Prostate gland (tissue), 2 donors: ENCODE data around the gene CAMKK1. TPM values are rescaled to one million over a fixed set of nuclear protein-coding genes. Genes with fewer than 3 reads are reported as not detected.

ENCODE experiments used
- DNase-seq: peaks from one replicate; pipeline ENCODE4 v3.0.0-alpha.2; 2019; ENCODE audit warnings: low spot score
- H3K27ac ChIP-seq, 2 donors: fragments of 200-600 bp; sonication (generic); 2 replicates each; pipeline ENCODE4 v1.5.1; 2017 to 2019
- H3K27me3 ChIP-seq: fragments of 200-600 bp; sonication (generic); replicated peaks from 2 replicates; pipeline ENCODE4 v1.5.1; 2019; ENCODE audit not compliant: insufficient read depth
- H3K36me3 ChIP-seq, 2 donors: fragments of 200-600 bp; sonication (generic); 1 replicate in 1 of 2; 2 replicates in 1 of 2; pipeline versions ENCODE4 v1.5.1 to v1.8.1; 2017 to 2019
- H3K4me1 ChIP-seq: fragments of 200-600 bp; sonication (generic); replicated peaks from 2 replicates; pipeline ENCODE4 v1.5.1; 2019
- H3K4me3 ChIP-seq, 2 donors: fragments of 200-600 bp; sonication (generic); 2 replicates each; pipeline ENCODE4 v1.5.1; 2017 to 2019
- H3K9me3 ChIP-seq: fragments of 200-600 bp; sonication (generic); 2 replicates; pipeline ENCODE4 v1.5.1; 2017
- POLR2A ChIP-seq: fragments of 450-650 bp; IDR thresholded peaks from one replicate; pipeline ENCODE4 v1.6.1; 2016; ENCODE audit warnings: antibody characterized with exemption, mild to moderate bottlenecking
- POLR2AphosphoS5 ChIP-seq: sonication (generic); formaldehyde crosslinking; IDR thresholded peaks from one replicate; pipeline ENCODE4 v1.6.1; 2017; ENCODE audit warnings: antibody characterized with exemption
- whole genome bisulfite sequencing: methylation state at CpG from one replicate; pipeline ENCODE4 v1.1.5; 2018; 5-methylcytosine and 5-hydroxymethylcytosine counted together
- intact Hi-C: fragments of 100-400 bp; cut with DNase I; formaldehyde crosslinking; loops from one replicate; pipeline ENCODE4 v1.14.2; 2022
- total RNA-seq, 2 donors: library from RNA; depleted of rRNA; stranded (reverse); fragments of >200 nt; gene quantifications; one replicate each; pipeline ENCODE4 v1.1.0, GENCODE V29; 2016
- TF ChIP-seq, protein P1 (sequence below), 4 experiments: fragments of 200-600 bp in 2 of 4; fragments of 450-650 bp in 2 of 4; sonication (generic) in 2 of 4; IDR thresholded peaks; 1 replicate in 3 of 4; 2 replicates in 1 of 4; pipeline ENCODE4 v1.5.1; 2016 to 2019; ENCODE audit warnings: antibody characterized with exemption in 4 of 4, mild to moderate bottlenecking in 2 of 4, moderate library complexity in 2 of 4

CAMKK1 gene
- total RNA-seq, 2 donors from 2014 or later = 2.0 to 12.8 TPM

DNA sequence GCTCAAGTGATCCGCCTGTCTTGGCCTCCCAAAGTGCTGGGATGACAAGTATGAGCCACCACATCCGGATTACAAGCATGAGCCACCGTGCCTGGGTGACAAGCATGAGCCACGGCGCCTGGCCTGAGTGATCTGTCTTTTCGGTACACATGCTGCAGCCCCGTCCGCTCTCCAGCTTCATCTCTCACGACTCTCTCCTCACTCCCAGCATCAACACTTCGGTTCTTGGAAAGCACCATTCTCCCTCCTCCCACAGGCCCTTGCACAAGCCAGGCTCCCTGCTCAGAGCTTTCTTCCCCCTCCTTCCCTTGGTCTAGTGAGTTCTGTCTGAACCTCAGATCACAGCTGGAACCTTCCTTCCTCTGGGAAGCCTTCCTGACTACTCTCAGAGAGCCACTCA, 40.3 kb downstream of the CAMKK1 start:
- intact Hi-C loops = no loop called here
- no peaks in the 10 kb centered on the region for H3K27me3 ChIP-seq
- TF ChIP-seq, protein P1, sequence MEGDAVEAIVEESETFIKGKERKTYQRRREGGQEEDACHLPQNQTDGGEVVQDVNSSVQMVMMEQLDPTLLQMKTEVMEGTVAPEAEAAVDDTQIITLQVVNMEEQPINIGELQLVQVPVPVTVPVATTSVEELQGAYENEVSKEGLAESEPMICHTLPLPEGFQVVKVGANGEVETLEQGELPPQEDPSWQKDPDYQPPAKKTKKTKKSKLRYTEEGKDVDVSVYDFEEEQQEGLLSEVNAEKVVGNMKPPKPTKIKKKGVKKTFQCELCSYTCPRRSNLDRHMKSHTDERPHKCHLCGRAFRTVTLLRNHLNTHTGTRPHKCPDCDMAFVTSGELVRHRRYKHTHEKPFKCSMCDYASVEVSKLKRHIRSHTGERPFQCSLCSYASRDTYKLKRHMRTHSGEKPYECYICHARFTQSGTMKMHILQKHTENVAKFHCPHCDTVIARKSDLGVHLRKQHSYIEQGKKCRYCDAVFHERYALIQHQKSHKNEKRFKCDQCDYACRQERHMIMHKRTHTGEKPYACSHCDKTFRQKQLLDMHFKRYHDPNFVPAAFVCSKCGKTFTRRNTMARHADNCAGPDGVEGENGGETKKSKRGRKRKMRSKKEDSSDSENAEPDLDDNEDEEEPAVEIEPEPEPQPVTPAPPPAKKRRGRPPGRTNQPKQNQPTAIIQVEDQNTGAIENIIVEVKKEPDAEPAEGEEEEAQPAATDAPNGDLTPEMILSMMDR (IDR thresholded peaks at IDR 0.05) = no peak
- TF ChIP-seq POLR2AphosphoS5 (no peak), POLR2A (no peak)
- no peaks in the 10 kb centered on the region for H3K4me1 ChIP-seq
- WGBS = 79% methylated on average over 10 of the region's 10 CpGs
- no peak overlapping the region for H3K4me3 ChIP-seq
- H3K36me3 ChIP-seq = no peaks in the 10 kb centered on the region
- H3K9me3 ChIP-seq = no peaks in the 10 kb centered on the region
- no peak overlapping the region for H3K27ac ChIP-seq
- DNase-seq = no peak

DNA sequence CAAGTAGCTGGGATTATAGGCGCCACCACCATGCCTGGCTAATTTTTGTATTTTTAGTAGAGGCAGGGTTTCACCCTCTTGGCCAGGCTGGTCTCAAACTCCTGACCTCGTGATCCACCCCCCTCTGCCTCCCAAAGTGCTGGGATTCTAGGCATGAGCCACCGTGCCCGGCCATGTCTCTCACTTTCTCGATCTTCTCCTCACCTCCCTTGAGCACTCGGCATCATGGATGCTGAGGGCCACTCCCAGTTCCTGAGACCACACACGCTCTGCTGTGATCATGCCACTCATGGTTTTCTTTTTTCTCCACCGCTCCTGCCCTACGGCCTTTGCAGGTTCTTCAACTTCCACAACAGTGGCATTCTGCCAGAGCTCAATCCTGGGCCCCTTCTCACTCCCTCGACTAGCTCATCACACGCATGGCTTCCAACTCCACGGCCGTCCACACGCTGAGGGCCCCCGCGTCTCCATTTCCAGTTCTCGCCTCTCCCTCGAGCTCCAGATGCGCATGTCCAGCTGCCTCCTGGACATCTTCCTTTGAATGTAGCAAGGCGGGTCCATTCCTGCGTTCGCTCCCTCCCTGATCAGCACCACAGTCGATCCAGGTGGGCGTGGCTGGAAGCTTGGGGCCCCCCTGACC, 41.3 kb downstream of the CAMKK1 start:
- no peaks in the 10 kb centered on the region for H3K9me3 ChIP-seq
- DNase-seq = no peak
- no peak overlapping the region for H3K4me3 ChIP-seq
- H3K27me3 ChIP-seq = no peaks in the 10 kb centered on the region
- H3K4me1 ChIP-seq = no peaks in the 10 kb centered on the region
- TF ChIP-seq POLR2A (no peak), POLR2AphosphoS5 (no peak)
- TF ChIP-seq, protein P1 (IDR thresholded peaks at IDR 0.05) = no peak
- no peaks in the 10 kb centered on the region for H3K36me3 ChIP-seq
- intact Hi-C loops = no loop called here
- 72% methylated on average over 24 of the region's 24 CpGs for WGBS
- no peak overlapping the region for H3K27ac ChIP-seq

DNA sequence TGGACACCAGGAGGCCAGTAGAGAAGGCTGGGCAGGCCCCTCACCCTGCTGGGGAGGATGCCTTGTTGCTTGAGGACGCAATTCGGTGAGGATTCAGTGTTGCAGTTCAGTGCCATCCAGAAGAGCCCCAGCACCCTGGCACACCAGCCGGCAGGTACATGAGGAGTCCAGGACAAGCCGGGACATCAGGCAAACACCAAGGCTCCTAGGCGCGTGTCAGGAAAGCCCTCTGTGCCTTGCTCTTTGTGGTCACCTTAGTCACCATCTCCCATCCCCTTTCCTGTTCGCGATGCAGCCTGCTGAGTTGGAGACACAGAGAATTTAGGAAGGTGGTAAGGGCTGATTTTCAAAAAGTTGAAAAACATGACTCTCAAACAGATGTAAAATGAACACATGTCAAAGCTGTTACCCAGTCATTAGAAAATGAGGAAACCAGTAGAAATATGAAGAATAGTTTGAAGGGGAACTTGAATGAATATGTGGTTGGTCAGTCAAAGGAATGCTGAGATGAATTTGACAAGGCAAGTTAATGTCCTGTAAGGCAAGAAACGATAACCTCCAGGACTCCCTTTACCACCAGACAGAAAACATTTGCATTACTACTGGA, 44.5 kb downstream of the CAMKK1 start:
- Histone ChIP-seq H3K27ac (no peak overlapping the region), H3K36me3 (no peaks in the 10 kb centered on the region), H3K9me3 (no peaks in the 10 kb centered on the region), H3K27me3 (no peaks in the 10 kb centered on the region), H3K4me1 (peaks cover 5% of the 10 kb centered on the region), H3K4me3 (no peak overlapping the region)
- 77% methylated on average over 9 of the region's 9 CpGs for WGBS
- intact Hi-C loops = loop anchor here (5.0 kb wide), 1 partner anchor 111 kb away; no protein-coding TSS in a partner anchor
- TF ChIP-seq, protein P1 (IDR thresholded peaks at IDR 0.05) = no peak
- TF ChIP-seq POLR2A (no peak), POLR2AphosphoS5 (no peak)
- no peak for DNase-seq

DNA sequence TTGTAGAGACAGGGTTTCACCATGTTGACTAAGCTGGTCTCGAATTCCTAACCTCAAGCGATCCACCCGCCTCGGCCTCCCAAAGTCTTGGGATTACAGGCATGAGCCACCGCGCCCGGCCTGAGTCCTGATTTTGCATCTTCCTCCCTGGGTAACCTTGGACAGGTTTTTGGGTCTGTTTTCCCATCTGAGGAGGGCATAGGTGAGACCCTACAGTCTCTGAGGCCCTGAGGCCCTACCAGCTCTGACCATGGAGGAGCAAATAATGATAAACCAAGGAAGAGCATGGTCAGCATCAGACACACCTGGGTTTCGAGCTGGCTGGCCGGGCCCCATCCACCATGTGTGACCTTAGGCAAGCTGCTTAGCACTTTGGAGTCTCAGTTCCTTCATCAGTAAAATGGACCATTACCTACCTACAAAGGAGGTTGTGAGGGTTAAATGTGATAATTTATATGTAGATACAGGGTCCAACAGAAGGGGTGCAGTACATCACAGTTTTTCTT, 45.6 kb downstream of the CAMKK1 start:
- no peak for DNase-seq
- TF ChIP-seq POLR2A = no peak
- TF ChIP-seq POLR2AphosphoS5 = no peak
- TF ChIP-seq, protein P1 (IDR thresholded peaks at IDR 0.05) = no peak
- Histone ChIP-seq H3K4me1 (peaks cover 5% of the 10 kb centered on the region), H3K36me3 (no peaks in the 10 kb centered on the region), H3K27ac (no peak overlapping the region), H3K9me3 (no peaks in the 10 kb centered on the region), H3K4me3 (no peak overlapping the region), H3K27me3 (no peaks in the 10 kb centered on the region)
- intact Hi-C loops = loop anchor here (5.0 kb wide), 1 partner anchor 110 kb away; no protein-coding TSS in a partner anchor
- 97% methylated on average over 9 of the region's 9 CpGs for WGBS
